DOHH2 (cell line): ENCODE data around the gene SLC1A2.

Experiments
- H3F3A ChIP-seq: fragments of 200-600 bp; sonication (generic), shearing (Covaris generic); 2 replicates; pipeline ENCODE4 v1.6.0; 2016; ENCODE audit warnings: antibody characterized with exemption, mild to moderate bottlenecking; ENCODE audit not compliant: control insufficient read depth, insufficient read depth
- H3K27ac ChIP-seq: fragments of 200-600 bp; sonication (generic); 2 replicates; pipeline ENCODE4 v1.5.1; 2014; ENCODE audit warnings: low read depth, mild to moderate bottlenecking, low read length, moderate library complexity
- H3K27me3 ChIP-seq: fragments of 200-600 bp; sonication (generic); 2 replicates; pipeline ENCODE4 v1.6.1; 2014; ENCODE audit warnings: mild to moderate bottlenecking, low read length, mixed read lengths; ENCODE audit not compliant: control insufficient read depth
- H3K36me3 ChIP-seq: fragments of 200-600 bp; sonication (generic); 2 replicates; pipeline ENCODE4 v1.6.1; 2014; ENCODE audit warnings: mild to moderate bottlenecking, low read length, moderate library complexity, mixed read lengths; ENCODE audit not compliant: control insufficient read depth
- H3K4me1 ChIP-seq: fragments of 200-600 bp; sonication (generic); 2 replicates; pipeline ENCODE4 v1.6.1; 2014; ENCODE audit warnings: mild to moderate bottlenecking, low read length, mixed read lengths; ENCODE audit not compliant: control insufficient read depth
- H3K4me2 ChIP-seq: fragments of 200-600 bp; sonication (generic); 2 replicates; pipeline ENCODE4 v1.6.0; 2014; ENCODE audit warnings: mild to moderate bottlenecking, low read length, moderate library complexity
- H3K4me3 ChIP-seq: fragments of 200-600 bp; sonication (generic); 2 replicates; pipeline ENCODE4 v1.5.1; 2014; ENCODE audit warnings: mild to moderate bottlenecking, low read length, mixed read lengths
- H3K79me2 ChIP-seq: fragments of 200-600 bp; sonication (generic); 2 replicates; pipeline ENCODE4 v1.6.1; 2014; ENCODE audit warnings: mild to moderate bottlenecking, low read length, mixed read lengths; ENCODE audit not compliant: control insufficient read depth
- H3K9me2 ChIP-seq: fragments of 200-600 bp; sonication (generic); replicated peaks from 2 replicates; pipeline ENCODE4 v1.6.1; 2014; ENCODE audit warnings: mild to moderate bottlenecking, low read length, mixed read lengths; ENCODE audit not compliant: control insufficient read depth
- H3K9me3 ChIP-seq: fragments of 200-600 bp; sonication (generic); 2 replicates; pipeline ENCODE4 v1.6.1; 2014; ENCODE audit warnings: antibody characterized with exemption, low read length, mixed read lengths; ENCODE audit not compliant: control insufficient read depth, insufficient read depth
- H4K20me1 ChIP-seq: fragments of 200-600 bp; sonication (generic); 2 replicates; pipeline ENCODE4 v1.6.0; 2014; ENCODE audit warnings: low read depth, mild to moderate bottlenecking, antibody characterized with exemption, low read length, moderate library complexity; ENCODE audit not compliant: control insufficient read depth, insufficient read depth
- CTCF ChIP-seq: fragments of 200-600 bp; sonication (generic); IDR thresholded peaks from one replicate; pipeline ENCODE4 v1.5.1; 2014; ENCODE audit warnings: antibody characterized with exemption, mild to moderate bottlenecking, low read depth, low read length; ENCODE audit not compliant: poor library complexity, severe bottlenecking
- EZH2phosphoT487 ChIP-seq: fragments of 200-600 bp; sonication (generic); IDR thresholded peaks from 2 replicates; pipeline ENCODE4 v1.6.1; 2017; ENCODE audit warnings: borderline replicate concordance, mild to moderate bottlenecking, antibody characterized with exemption, low read length, moderate library complexity, mixed read lengths

Gene SLC1A2

GRCh38 chr11:35343033-35343598 lies 76.2 kb downstream of the SLC1A2 start:
- Histone ChIP-seq H3K9me3 (no peaks in the 10 kb centered on the region), H3K4me2 (no peak overlapping the region), H3K27me3 (peaks cover 4% of the 10 kb centered on the region), H3K4me1 (no peaks in the 10 kb centered on the region), H3F3A (no peaks in the 10 kb centered on the region), H3K27ac (no peak overlapping the region), H3K9me2 (no peaks in the 10 kb centered on the region), H3K4me3 (no peak overlapping the region), H3K36me3 (no peaks in the 10 kb centered on the region), H4K20me1 (no peaks in the 10 kb centered on the region), H3K79me2 (no peaks in the 10 kb centered on the region)
- TF ChIP-seq CTCF = no peak
- TF ChIP-seq EZH2phosphoT487 = no peak

GRCh38 chr11:35340715-35341114 lies 78.6 kb downstream of the SLC1A2 start:
- Histone ChIP-seq H3K4me3 (no peak overlapping the region), H4K20me1 (no peaks in the 10 kb centered on the region), H3K4me2 (no peak overlapping the region), H3K27me3 (peaks cover 4% of the 10 kb centered on the region), H3K9me3 (peaks cover 4% of the 10 kb centered on the region; the same call in 1 of the 2 replicates), H3K36me3 (no peaks in the 10 kb centered on the region), H3K4me1 (no peaks in the 10 kb centered on the region), H3F3A (no peaks in the 10 kb centered on the region), H3K9me2 (no peaks in the 10 kb centered on the region), H3K79me2 (no peaks in the 10 kb centered on the region), H3K27ac (no peak overlapping the region)
- no peak for TF ChIP-seq EZH2phosphoT487
- TF ChIP-seq CTCF = no peak

- Histone ChIP-seq H3K79me2 (no peaks in the 10 kb centered on the region), H3K27ac (no peak overlapping the region), H3K9me3 (peaks cover 4% of the 10 kb centered on the region; the same call in 1 of the 2 replicates), H4K20me1 (no peaks in the 10 kb centered on the region), H3K4me2 (no peak overlapping the region), H3K27me3 (peaks cover 6% of the 10 kb centered on the region), H3K36me3 (no peaks in the 10 kb centered on the region), H3K4me1 (no peaks in the 10 kb centered on the region), H3K9me2 (no peaks in the 10 kb centered on the region), H3K4me3 (no peak overlapping the region), H3F3A (no peaks in the 10 kb centered on the region)
- no peak for TF ChIP-seq EZH2phosphoT487
These were observed 79.3 kb downstream of the SLC1A2 start for GRCh38 chr11:35340071-35340470.

GRCh38 chr11:35338921-35339320 lies 80.4 kb downstream of the SLC1A2 start:
- Histone ChIP-seq H3K36me3 (no peaks in the 10 kb centered on the region), H3K4me3 (no peak overlapping the region), H3K4me2 (no peak overlapping the region), H3K4me1 (peaks cover 5% of the 10 kb centered on the region; the same call in 1 of the 2 replicates), H3K9me3 (peaks cover 4% of the 10 kb centered on the region; the same call in 1 of the 2 replicates), H3K9me2 (no peaks in the 10 kb centered on the region), H3K79me2 (no peaks in the 10 kb centered on the region), H4K20me1 (no peaks in the 10 kb centered on the region), H3F3A (no peaks in the 10 kb centered on the region), H3K27me3 (peaks cover 17% of the 10 kb centered on the region), H3K27ac (no peak overlapping the region)
- TF ChIP-seq CTCF (no peak), EZH2phosphoT487 (no peak)
